DMS79 (cell line): ENCODE results near the gene LPGAT1.
"Not testable (repeated sequence)": the region's sequence is repeated elsewhere in the genome, so short reads cannot be mapped to it uniquely, and the experiment has no call there.

Source experiments
- DNase-seq: peaks from one replicate; lab custom pipeline; 2025; lab: John Stamatoyannopoulos, UW

The LPGAT1 gene

GRCh38 chr1:211735208-211736170 lies 95.1 kb downstream of the LPGAT1 start:
- peak; percentile 69 for DNase-seq

GRCh38 chr1:211734791-211735190 lies 95.8 kb downstream of the LPGAT1 start:
- DNase-seq = peak; percentile 93

GRCh38 chr1:211734359-211734758 lies 96.2 kb downstream of the LPGAT1 start:
- DNase-seq = peak; percentile 93

- no peak for DNase-seq
Measured at GRCh38 chr1:211732293-211732980, 98.1 kb downstream of the LPGAT1 start.

GRCh38 chr1:211731456-211732292 lies 98.9 kb downstream of the LPGAT1 start:
- no peak for DNase-seq

- no peak for DNase-seq
Measured at GRCh38 chr1:211730347-211730746, 100.2 kb downstream of the LPGAT1 start.

GRCh38 chr1:211729238-211729637 lies 101.3 kb downstream of the LPGAT1 start:
- DNase-seq = no peak

- DNase-seq = no peak
Measured at GRCh38 chr1:211726467-211726995, 104.0 kb downstream of the LPGAT1 start.

- DNase-seq = no peak
Measured at GRCh38 chr1:211724687-211725196, 105.8 kb downstream of the LPGAT1 start.

GRCh38 chr1:211723273-211723672 lies 107.3 kb downstream of the LPGAT1 start:
- DNase-seq = no peak

GRCh38 chr1:211722277-211723175 lies 108.0 kb downstream of the LPGAT1 start:
- no peak for DNase-seq

- not testable (repeated sequence) for DNase-seq
Measured at GRCh38 chr1:211716555-211716954, 114.0 kb downstream of the LPGAT1 start.

GRCh38 chr1:211715971-211716370 lies 114.6 kb downstream of the LPGAT1 start:
- no peak for DNase-seq

- DNase-seq = no peak
Measured at GRCh38 chr1:211714154-211714553, 116.4 kb downstream of the LPGAT1 start.

- no peak for DNase-seq
Measured at GRCh38 chr1:211713231-211713630, 117.3 kb downstream of the LPGAT1 start.

- DNase-seq = no peak
Measured at GRCh38 chr1:211711315-211711705, 119.3 kb downstream of the LPGAT1 start.

GRCh38 chr1:211710566-211711314 lies 119.8 kb downstream of the LPGAT1 start:
- DNase-seq = no peak

GRCh38 chr1:211708926-211709325 lies 121.6 kb downstream of the LPGAT1 start:
- no peak for DNase-seq

- no peak for DNase-seq
Measured at GRCh38 chr1:211708006-211708405, 122.6 kb downstream of the LPGAT1 start.
